Epidermal melanocyte (primary cell): ENCODE measurements around the gene TNFSF9.
A peak's percentile ranks its signal among the peaks of the same experiment; 100 is the strongest.
"Not testable (repeated sequence)": the region's sequence is repeated elsewhere in the genome, so short reads cannot be mapped to it uniquely, and the experiment has no call there.

Experiments
- DNase-seq: peaks from one replicate; pipeline ENCODE4 v3.0.0; 2011; ENCODE audit warnings: low spot score; ENCODE audit not compliant: insufficient read length

The TNFSF9 gene

DNA sequence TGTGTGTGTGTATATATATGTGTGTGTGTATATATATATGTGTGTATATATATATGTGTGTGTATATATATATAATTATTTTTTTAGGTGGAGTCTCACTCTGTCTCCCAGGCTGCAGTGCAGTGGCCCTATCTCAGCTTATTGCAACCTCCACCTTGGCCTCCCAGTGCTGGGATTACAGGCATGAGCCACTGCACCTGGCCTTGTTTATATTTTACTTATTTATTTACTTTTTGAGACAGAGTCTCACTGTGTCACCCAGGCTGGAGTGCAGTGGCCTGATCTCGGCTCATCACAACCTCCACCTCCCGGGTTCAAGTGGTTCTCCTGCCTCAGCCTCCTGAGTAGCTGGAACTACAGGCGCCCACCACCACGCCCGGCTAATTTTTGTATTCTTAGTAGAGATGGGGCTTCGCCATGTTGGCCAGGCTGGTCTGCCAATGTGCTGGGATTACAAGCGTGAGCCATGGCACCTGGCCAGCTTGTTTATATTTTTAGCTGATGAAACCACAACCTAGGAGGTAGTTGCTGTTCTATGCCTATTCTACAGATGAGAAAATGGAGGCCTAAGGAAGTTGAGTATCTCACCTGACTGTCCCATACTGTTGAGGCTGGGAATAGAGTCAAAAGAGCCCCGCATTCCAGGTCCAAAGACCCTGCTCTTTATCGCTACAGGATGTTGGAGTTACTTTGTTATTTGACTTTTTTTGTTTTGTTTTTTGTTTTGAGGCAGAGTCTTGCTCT is 22.6 kb upstream of the TNFSF9 start:
- not testable (repeated sequence) for DNase-seq

DNA sequence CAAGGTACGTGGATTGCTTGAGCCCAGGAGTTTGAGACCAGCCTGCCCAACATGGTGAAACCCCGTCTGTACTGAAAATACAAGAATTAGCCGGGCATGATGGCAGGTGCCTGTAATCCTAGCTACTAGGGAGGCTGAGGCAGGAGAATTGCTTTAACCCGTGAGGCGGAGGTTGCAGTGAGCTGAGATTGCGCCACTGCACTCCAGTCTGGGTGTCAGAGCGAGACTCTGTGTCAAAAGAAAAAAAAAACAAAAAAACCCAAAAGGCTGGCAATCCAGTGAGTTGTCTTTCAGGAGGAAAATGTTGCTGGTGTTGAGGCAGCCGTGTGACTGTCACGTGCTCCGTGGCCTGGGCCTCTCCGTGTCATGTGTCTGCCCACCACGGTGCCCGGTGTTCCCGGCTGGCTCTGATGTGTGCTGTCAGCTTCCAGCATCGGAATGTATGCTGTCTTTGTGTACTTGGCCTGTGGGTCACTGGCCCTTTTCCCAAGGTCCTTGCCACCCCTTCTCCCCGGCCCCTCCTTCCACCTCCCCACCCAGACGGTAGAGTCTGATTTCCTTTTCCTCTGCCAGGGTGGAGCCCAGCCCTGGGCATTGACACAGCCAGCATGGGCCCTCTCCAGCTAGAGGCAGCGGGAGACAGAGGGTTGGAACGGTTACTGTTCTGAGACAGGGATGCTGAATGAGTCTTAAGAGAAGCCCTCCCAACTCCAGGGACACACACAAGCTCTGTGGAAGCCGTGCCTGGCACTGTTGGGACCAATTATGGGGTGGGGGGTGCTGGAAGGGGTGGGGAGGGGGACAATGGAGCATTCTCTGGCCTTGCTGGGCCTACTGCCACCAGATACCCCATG is 21.5 kb upstream of the TNFSF9 start:
- DNase-seq = peak; percentile 76

DNA sequence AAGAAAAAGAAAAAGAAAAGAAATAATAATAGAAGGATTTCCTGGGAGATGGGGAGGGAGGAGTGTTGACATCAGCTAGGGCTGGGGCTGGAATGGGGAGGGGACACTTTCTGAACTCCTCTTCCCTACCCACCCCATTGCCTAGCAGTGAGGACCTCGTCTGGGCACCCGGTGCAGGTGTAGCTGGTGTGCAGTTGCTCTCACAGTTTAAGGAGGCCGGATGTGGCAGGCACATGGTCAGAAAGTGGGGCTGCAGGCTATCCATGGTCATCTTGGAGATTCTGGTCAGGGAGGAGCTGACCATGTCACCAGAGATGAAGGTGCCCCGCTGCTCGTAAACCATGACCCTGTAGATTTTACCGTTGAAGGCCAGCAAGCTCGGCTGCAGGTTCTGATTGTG is 20.2 kb upstream of the TNFSF9 start:
- no peak for DNase-seq

DNA sequence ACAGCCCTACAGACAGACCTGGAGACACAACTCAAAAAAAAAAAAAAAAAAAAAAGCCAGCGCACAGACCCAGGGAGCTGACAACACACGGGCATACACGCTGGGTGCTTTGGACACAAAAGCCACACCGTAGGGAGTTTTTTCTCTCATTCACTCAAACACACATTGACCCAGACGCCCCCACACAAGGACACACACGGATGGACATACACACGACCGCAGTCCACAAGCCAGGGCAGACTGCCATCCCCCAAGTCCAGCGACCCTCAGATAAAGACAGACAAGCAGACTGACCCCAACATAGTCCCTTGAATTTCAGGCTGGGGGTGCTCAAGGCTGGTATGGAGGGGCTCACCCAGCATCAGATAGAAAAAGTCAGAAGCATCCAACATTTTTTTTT is 16.7 kb upstream of the TNFSF9 start:
- DNase-seq = no peak

DNA sequence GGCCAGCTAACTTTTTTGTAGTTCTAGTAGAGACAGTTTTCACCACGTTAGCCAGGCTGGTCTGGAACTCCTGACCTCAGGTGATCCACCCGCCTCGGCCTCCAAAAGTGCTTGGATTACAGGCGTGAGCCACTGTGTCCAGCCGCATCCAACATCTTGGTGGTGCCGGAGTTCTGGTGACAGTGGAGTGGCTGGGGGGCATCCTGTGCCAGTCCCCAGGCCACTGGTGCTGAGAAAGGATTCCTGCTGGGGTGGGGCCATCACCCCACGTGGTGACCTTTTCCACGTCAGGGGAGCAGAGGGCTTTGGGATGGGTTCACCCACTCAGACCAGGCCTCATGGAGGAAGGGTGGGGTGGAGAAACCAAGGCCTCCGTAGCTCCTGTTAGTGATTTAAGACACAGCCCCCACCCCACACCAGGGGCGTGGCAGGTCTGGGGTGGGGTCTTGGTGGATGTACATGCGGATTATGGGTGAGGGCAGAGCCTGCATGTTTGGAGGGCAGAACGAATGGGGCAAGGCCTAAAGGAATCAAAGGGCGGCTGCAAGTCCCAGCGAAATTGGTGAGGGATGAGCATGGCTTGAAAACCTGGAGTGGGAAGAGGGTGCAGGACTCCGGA is 15.8 kb upstream of the TNFSF9 start:
- DNase-seq = no peak

DNA sequence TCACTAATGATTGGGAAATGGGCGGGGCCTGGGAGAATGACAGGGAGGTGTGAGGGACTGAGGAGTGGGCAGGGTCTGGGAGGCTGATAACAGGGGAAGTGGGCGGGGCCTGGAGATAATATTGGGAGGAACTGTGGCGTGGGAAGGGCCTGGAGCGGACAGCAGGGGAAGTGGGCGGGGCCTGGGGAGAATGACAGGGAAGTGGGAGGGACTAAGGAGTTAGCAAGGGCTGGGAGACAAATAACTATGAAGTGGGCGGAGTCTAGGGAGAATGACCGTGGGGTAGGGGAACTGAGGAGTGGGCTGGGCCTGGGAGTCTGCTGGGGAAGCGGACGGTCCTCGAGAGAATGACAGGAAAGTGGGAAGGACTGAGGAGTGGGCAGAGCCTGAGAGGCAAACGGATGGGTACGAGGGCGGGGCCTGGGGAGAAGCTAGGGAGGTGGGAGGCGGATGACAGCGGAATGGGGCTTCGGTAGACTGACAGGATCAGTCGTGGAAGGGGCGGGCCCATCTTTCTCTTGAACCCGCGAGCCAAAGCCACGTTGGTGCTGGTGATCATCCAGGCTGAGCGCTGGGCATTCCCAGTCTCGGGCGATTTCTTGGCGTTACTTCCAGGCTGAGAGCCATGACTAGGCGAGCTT is 14.7 kb upstream of the TNFSF9 start:
- DNase-seq = peak; percentile 83

DNA sequence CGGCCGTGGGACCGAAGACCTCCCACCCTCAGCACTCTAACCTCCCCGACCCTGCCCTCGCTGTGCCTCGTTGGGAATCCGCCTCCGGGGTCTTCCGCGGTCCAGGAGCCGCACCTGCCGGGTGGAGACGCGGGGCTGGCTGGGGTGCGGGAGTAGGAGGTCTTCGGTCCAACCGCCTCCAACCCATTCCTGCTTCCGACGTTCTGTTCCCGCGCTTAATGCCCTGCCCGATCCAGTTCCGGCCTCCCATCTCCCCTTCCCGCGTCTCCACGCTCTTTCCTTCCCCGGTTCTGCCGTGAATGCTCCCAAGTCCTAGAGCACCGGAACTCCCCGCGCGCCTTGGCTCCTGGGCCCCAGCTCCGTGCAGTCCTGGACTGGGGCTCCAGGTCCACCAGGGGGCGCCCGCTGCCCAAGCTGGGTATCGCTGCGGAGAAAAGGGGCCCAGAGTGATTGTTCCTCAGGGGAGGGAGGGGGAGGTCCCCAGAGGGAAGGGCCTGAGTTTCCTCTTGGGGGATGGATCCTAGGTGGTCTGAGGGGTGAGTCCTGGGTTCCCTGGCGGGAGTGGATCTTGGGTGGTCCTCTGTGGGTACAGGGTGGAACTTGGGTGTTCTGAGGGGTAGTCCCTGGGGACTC is 14.1 kb upstream of the TNFSF9 start:
- peak; percentile 85 for DNase-seq

DNA sequence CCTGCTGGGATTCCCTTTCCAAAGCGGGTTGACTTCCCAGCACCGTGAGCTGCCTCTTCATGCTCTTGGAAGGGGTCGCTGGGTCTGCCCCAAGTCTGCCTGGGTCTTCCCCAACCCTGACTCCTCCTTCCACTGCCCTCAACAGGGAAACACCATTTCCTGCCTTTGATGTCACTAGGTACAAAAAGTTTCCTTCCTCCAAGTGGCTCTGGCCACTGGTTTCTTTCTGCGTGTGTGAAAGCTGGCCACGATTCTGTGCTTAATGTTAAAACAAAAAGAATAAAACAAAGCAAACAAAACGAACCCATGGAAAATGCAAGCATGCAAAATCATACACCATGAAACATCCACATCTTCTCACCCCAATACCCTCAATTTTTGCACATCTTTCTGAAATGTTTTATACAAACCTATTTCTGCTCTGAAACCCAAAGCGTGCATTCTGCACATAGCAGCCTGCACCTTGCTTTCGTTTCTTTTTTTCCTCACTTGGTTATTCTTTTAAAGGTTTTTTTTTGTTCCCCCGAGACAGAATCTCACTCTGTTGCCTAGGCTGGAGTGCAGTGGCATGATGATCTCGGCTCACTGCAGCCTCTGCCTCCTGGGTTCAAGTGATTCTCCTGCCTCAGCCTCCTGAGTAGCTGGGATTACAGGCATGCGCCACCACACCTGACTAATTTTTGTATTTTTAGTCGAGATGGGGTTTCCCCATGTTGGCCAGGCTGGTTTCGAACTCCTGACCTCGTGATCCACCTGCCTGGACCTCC is 12.5 kb upstream of the TNFSF9 start:
- no peak for DNase-seq

DNA sequence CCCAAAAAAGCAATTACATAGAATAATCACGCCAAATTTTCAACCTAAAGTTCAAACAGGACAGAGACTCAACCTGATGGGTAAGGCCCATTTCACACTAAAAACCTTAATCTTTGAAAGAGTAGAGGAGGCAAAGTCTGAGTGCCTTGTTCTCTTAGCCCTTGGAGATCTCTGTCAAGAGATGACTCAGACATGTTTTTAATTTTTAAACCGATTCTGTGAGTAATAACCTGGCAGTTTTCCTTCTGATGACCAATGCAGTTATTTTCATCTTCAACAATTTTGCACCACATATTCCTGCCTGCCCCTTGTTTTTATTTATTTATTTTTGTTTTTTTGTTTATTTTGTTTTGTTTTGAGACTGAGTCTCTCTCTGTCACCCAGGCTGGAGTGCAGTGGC is 11.5 kb upstream of the TNFSF9 start:
- no peak for DNase-seq

DNA sequence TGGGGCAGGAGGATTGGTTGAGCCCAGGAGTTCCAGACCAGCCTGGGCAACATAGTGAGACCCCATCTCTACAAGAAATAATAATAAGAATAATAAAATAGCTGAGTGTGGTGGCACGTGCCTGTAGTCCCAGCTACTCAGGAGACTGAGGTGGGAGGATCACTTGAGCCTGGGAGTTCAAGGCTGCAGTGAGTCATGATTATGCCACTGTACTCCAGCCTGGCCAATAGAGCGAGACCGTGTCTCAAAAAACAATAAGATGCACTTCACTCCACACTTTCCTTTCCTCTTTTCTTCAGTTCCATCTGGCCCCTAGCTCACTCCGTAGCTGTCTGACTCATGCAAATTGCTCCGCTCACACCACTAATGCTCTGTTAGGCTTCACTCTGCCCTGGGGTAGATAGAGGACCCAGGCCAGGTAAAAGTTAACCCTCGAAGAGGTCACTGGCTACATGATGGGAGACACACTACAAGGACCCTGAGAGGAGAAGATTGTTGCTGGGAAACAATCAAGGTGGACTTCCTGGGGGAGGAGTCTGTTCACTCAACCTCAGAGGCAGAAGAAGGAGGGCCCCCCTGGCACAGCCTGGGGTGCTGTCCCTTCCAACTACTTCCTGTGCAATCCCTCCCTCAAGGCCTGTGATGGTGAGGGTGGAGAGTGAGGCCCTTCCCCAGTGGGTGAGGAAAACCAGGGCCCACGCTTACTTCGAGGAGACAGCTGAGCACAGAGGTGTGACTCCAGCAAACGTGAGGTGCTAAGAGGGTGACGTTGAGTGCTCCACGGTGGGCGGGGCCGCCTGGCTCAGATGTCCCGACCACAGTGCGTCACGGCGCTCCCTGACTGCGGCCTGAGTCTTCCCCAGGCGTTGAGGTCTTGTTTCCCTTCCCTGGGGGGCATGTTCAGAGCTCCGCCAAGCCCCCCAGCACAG is 8.8 kb upstream of the TNFSF9 start:
- no peak for DNase-seq

DNA sequence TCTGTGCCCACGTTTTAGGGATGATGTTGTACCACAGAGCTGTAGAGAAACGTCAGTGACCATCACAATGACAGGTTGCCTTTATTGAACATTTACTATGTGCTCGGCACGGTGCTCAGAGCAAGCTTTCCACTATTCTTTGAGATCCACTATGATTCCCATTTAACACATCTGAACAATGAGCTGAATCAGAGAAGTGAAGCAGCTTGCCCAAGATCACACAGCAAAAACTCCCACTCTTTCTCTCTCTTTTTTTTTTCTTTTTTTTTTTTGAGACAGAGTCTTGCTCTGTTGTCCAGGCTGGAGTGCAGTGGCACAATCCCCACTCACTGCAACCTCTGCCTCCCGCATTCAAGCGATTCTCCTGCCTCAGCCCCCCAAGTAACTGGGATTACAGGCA is 8.1 kb upstream of the TNFSF9 start:
- DNase-seq = no peak

DNA sequence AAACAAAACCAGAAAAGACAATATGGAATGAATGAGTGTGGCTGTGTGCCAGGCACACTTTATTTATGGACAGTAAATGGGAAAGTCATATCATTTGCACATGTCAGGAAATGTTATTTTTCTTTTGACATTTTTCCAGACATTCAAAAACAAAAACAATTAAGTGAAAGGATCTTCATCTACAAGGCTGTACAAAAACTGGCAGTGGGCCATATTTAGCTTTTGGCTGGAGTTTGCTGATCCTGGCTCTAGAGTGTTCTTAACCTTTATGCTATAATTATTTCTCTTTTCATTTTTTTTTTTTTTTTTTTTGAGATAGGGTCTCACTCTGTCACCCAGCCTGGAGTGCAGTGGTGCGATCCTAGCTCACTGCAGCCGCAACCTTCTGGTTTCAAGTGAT is 6.5 kb upstream of the TNFSF9 start:
- DNase-seq = no peak

DNA sequence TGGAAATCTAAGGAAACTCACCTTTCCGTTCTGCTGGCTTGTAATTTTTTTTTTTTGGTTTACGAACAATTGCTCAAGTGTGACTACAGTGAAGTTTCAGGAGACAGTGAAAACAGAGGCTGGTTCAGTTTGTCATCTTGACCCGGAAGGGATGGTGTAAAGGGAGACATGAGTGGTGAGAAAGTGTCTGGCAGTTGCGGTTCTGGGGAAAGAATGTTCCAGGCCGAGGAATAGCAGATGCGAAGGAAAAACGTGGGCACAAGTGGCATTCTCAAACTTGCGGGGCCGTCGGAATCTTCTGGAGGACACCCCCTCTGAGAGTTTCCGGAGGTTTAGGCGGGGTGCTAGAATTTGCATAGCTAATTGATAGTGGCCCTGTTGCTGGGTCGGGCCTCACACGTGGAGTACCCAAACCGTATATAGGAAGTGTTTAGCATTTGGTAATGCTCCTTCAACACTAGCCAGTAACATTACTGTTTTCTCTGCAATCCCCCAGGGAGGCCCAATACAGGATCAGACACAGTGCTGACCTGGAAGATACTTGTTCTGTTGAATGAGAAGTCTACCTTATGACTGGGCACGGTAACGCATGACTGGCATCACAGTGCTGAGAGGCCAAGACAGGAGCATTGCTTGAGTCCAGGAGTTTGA is 2.8 kb upstream of the TNFSF9 start:
- no peak for DNase-seq

DNA sequence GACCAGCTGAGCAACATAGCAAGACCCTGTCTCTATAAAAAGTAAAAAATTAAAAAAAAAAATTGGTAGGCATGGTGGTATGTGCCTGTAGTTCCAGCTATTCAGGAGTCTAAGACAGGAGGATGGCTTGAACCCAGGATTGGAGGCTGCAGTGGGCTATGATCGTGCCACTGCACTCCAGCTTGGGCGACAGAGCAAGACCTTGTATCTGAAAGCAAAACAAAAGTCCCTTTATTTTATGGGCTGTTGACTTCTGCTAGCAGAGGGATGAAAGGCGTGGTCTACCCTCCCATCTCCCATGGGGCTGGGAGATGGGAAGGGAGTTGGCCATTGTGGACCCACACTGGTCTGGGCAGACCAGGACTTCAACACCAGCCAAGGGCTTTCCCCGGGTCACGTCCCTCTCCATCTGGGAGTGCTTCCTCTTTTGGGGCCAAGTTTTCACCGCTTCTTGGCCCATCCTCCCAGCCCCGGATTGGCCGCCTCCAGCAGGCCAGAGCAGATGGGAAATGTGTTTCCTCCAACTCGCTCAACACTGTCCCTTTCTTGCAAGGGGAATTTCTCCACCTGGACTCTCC is 2.2 kb upstream of the TNFSF9 start:
- DNase-seq = no peak

DNA sequence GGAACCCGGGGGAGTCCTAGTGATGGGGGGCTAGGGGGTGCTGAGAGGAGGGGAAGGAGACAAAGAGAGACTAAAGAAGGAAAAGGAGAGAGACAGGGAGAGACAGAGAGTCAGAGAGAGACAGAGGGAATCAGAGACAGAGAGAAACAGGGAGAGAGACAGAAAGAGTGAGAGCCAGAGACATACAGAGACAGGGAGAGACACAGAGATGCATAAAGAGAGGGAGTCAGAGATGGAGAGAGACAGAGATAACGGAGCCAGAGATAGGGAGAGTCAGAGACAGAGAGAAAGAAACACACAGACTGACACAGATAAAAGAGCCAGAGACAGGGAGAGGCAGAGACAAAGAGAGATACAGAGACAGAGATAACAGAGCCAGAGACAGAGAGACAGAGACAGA is 1.5 kb upstream of the TNFSF9 start:
- DNase-seq = no peak

DNA sequence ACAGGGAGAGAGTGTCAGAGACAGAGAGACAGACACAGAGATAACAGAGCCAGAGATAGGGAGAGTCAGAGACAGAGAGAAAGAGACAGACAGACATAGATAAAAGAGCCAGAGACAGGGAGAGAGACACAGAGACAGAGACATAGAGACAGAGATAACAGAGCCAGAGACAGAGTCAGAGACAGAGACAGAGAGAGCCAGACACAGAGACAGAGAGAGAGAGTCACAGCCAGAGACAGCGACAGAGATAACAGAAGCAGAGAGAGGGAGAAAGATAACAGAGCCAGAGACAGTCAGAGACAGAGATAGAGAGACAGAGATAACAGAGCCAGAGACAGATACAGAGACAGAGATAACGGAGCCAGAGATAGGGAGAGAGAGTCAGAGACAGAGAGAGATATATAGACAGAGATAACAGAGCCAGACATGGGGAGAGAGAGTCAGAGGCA is 865 bp upstream of the TNFSF9 start:
- no peak for DNase-seq

DNA sequence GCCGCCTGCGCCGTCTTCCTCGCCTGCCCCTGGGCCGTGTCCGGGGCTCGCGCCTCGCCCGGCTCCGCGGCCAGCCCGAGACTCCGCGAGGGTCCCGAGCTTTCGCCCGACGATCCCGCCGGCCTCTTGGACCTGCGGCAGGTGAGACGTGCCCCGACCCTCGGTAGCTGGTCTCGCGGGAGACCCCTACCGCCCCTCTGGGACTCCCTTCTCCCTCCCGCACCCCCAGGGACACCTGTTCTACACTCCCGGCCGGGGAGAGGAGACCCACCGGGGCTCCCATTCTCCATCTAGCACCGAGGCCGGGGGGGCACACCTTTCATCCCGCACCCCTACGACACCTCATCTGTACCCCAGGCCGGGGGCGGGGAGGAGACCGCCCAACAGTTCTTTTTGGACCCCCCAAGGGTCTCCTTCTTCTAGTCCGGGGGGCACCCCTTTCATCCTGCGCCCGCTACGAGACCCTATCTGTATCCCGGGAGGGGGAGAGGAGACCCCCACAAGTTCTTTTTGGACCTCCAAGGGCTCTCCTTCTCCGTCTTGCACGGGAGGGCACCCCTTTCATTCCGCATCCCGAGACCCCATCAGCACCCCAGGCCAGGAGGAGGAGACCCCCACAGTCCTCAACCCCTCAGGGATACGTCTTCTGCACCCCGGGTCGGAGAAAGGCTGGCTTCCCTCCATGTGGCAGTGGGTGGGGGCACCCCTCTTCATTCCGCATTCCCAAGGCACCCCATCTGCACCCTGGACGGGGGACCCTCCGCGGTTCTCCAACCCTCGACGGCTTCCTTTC is 533 bp downstream of the TNFSF9 start:
- no peak for DNase-seq

DNA sequence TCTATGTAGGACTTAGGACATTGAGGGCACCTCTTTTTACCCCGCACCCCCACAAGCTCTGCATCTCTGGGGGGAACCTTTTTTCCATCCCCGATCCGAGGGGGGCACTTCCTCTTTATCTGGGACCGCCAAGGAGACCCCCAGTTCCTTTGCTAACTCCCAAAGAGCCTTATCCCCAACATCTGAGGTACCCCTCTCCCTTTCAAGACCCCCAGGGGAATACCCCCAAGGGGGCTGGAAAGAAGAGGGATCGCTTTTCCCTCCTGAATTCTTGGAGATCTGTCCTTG is 1.1 kb downstream of the TNFSF9 start:
- DNase-seq = no peak
